HEK293 (cell line): Measurements from ENCODE around the gene CDR2L.

Experiments used
- GLIS1 ChIP-seq: fragments of 450-650 bp; formaldehyde crosslinking; IDR thresholded peaks from 2 replicates; pipeline ENCODE4 v1.5.1; 2016; ENCODE audit warnings: missing biosample characterization, missing genetic modification characterization
- GLIS2 ChIP-seq: fragments of 450-650 bp; formaldehyde crosslinking; IDR thresholded peaks from 2 replicates; pipeline ENCODE4 v1.5.1; 2016; ENCODE audit warnings: missing biosample characterization, missing genetic modification characterization
- KLF17 ChIP-seq: fragments of 450-650 bp; formaldehyde crosslinking; IDR thresholded peaks from 2 replicates; pipeline ENCODE4 v1.5.1; 2016; ENCODE audit warnings: missing biosample characterization, missing genetic modification characterization
- OSR2 ChIP-seq: fragments of 450-650 bp; formaldehyde crosslinking; IDR thresholded peaks from 2 replicates; pipeline ENCODE4 v1.5.1; 2016; ENCODE audit warnings: missing biosample characterization, missing genetic modification characterization
- PATZ1 ChIP-seq: fragments of 450-650 bp; formaldehyde crosslinking; IDR thresholded peaks from 2 replicates; pipeline ENCODE4 v1.5.1; 2016; ENCODE audit warnings: missing biosample characterization, missing genetic modification characterization
- REPIN1 ChIP-seq: fragments of 450-650 bp; formaldehyde crosslinking; IDR thresholded peaks from 2 replicates; pipeline ENCODE4 v1.5.1; 2017; ENCODE audit warnings: missing biosample characterization, missing genetic modification characterization, low read depth
- SETDB1 ChIP-seq: IDR thresholded peaks from one replicate; pipeline ENCODE4 v1.6.1; 2017; ENCODE audit warnings: mild to moderate bottlenecking, low read length, moderate library complexity, mixed read lengths; ENCODE audit not compliant: insufficient read length
- ZBTB17 ChIP-seq: fragments of 450-650 bp; formaldehyde crosslinking; IDR thresholded peaks from 2 replicates; pipeline ENCODE4 v1.5.1; 2016; ENCODE audit warnings: missing biosample characterization, missing genetic modification characterization
- ZEB2 ChIP-seq: fragments of 450-650 bp; formaldehyde crosslinking; IDR thresholded peaks from 2 replicates; pipeline ENCODE4 v1.5.1; 2016; ENCODE audit warnings: missing biosample characterization, missing genetic modification characterization
- ZFHX2 ChIP-seq: fragments of 450-650 bp; formaldehyde crosslinking; conservative IDR thresholded peaks from 2 replicates; pipeline ENCODE4 v1.5.1; 2016; ENCODE audit warnings: missing biosample characterization, missing genetic modification characterization
- ZFP3 ChIP-seq: fragments of 450-650 bp; formaldehyde crosslinking; IDR thresholded peaks from 2 replicates; pipeline ENCODE4 v1.5.1; 2016; ENCODE audit warnings: low read depth, missing biosample characterization, missing genetic modification characterization
- ZNF121 ChIP-seq: fragments of 450-650 bp; formaldehyde crosslinking; IDR thresholded peaks from 2 replicates; pipeline ENCODE4 v1.5.1; 2016; ENCODE audit warnings: missing biosample characterization, missing genetic modification characterization
- ZNF133 ChIP-seq: fragments of 450-650 bp; formaldehyde crosslinking; IDR thresholded peaks from 2 replicates; pipeline ENCODE4 v1.5.1; 2016; ENCODE audit warnings: missing biosample characterization, missing genetic modification characterization
- ZNF175 ChIP-seq: fragments of 450-650 bp; formaldehyde crosslinking; IDR thresholded peaks from 2 replicates; pipeline ENCODE4 v1.5.1; 2016; ENCODE audit warnings: missing biosample characterization, missing genetic modification characterization
- ZNF19 ChIP-seq: fragments of 450-650 bp; formaldehyde crosslinking; IDR thresholded peaks from 2 replicates; pipeline ENCODE4; 2016; ENCODE audit warnings: missing biosample characterization, missing genetic modification characterization, low read depth
- ZNF24 ChIP-seq: fragments of 450-650 bp; formaldehyde crosslinking; IDR thresholded peaks from 2 replicates; pipeline ENCODE4 v1.5.1; 2016; ENCODE audit warnings: missing biosample characterization, missing genetic modification characterization
- ZNF366 ChIP-seq: fragments of 450-650 bp; formaldehyde crosslinking; conservative IDR thresholded peaks from 2 replicates; pipeline ENCODE4 v1.5.1; 2016; ENCODE audit warnings: missing biosample characterization, missing genetic modification characterization
- ZNF37A ChIP-seq: fragments of 450-650 bp; IDR thresholded peaks from 2 replicates; pipeline ENCODE4 v1.5.1; 2018; ENCODE audit warnings: missing biosample characterization, missing genetic modification characterization
- ZNF529 ChIP-seq: fragments of 450-650 bp; formaldehyde crosslinking; IDR thresholded peaks from 2 replicates; pipeline ENCODE4 v1.5.1; 2017; ENCODE audit warnings: missing genetic modification characterization, missing biosample characterization; ENCODE audit not compliant: insufficient replicate concordance
- ZNF544 ChIP-seq: fragments of 450-650 bp; formaldehyde crosslinking; IDR thresholded peaks from 2 replicates; pipeline ENCODE4 v1.5.0; 2017; ENCODE audit warnings: missing biosample characterization, missing genetic modification characterization
- ZNF585B ChIP-seq: fragments of 450-650 bp; formaldehyde crosslinking; IDR thresholded peaks from 2 replicates; pipeline ENCODE4 v1.5.1; 2016; ENCODE audit warnings: missing biosample characterization, missing genetic modification characterization
- ZNF600 ChIP-seq: fragments of 450-650 bp; formaldehyde crosslinking; IDR thresholded peaks from 2 replicates; pipeline ENCODE4 v1.5.1; 2016; ENCODE audit warnings: missing biosample characterization, missing genetic modification characterization
- ZNF677 ChIP-seq: fragments of 450-650 bp; IDR thresholded peaks from 2 replicates; pipeline ENCODE4 v1.5.0; 2018; ENCODE audit warnings: missing biosample characterization, mild to moderate bottlenecking, missing genetic modification characterization, moderate library complexity
- ZNF701 ChIP-seq: fragments of 450-650 bp; formaldehyde crosslinking; IDR thresholded peaks from 2 replicates; pipeline ENCODE4 v1.5.1; 2016; ENCODE audit warnings: missing biosample characterization, missing genetic modification characterization
- ZNF76 ChIP-seq: fragments of 450-650 bp; formaldehyde crosslinking; IDR thresholded peaks from 2 replicates; pipeline ENCODE4; 2016; ENCODE audit warnings: low read depth, missing biosample characterization, missing genetic modification characterization, borderline replicate concordance
- TF ChIP-seq, protein P1 (sequence below): fragments of 450-650 bp; formaldehyde crosslinking; IDR thresholded peaks from 2 replicates; pipeline ENCODE4 v1.5.1; 2016; ENCODE audit warnings: missing biosample characterization, missing genetic modification characterization
- TF ChIP-seq, protein P2 (sequence below): fragments of 450-650 bp; formaldehyde crosslinking; conservative IDR thresholded peaks from 2 replicates; pipeline ENCODE4 v1.5.1; 2016; ENCODE audit warnings: low read depth, missing biosample characterization, missing genetic modification characterization

CDR2L gene

GRCh38 chr17:74960570-74961342 is 26.7 kb upstream of the CDR2L start (continued):
- TF ChIP-seq ZNF19 (tag by site-specific recombination) (no peak), ZNF529 (tag by site-specific recombination) (no peak), ZNF175 (tag by site-specific recombination) (no peak), GLIS1 (tag by site-specific recombination) (peak; percentile 55), ZFP3 (tag by site-specific recombination) (no peak), SETDB1 (no peak), ZNF121 (no peak), ZNF24 (no peak), ZNF76 (tag by site-specific recombination) (no peak), OSR2 (tag by site-specific recombination) (no peak), ZNF585B (no peak), ZNF133 (tag by site-specific recombination) (no peak), ZNF544 (tag by site-specific recombination) (no peak), ZBTB17 (tag by site-specific recombination) (0 out of 2 replicates have a peak, but pooled peaks have one; percentile 16), ZNF37A (tag by site-specific recombination) (no peak), ZNF366 (tag by site-specific recombination) (no peak), ZEB2 (peak; percentile 27; the same call in 1 of the 2 replicates), GLIS2 (peak; percentile 28; the same call in 1 of the 2 replicates), ZNF701 (tag by site-specific recombination) (no peak), ZNF600 (tag by site-specific recombination) (peak; percentile 67), ZNF677 (tag by site-specific recombination) (no peak), PATZ1 (peak; percentile 55), ZFHX2 (no peak), KLF17 (tag by site-specific recombination) (peak; percentile 26; the same call in 1 of the 2 replicates), REPIN1 (tag by site-specific recombination) (no peak)
- TF ChIP-seq, protein P1, sequence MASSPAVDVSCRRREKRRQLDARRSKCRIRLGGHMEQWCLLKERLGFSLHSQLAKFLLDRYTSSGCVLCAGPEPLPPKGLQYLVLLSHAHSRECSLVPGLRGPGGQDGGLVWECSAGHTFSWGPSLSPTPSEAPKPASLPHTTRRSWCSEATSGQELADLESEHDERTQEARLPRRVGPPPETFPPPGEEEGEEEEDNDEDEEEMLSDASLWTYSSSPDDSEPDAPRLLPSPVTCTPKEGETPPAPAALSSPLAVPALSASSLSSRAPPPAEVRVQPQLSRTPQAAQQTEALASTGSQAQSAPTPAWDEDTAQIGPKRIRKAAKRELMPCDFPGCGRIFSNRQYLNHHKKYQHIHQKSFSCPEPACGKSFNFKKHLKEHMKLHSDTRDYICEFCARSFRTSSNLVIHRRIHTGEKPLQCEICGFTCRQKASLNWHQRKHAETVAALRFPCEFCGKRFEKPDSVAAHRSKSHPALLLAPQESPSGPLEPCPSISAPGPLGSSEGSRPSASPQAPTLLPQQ (tag by site-specific recombination): no peak
- TF ChIP-seq, protein P2, sequence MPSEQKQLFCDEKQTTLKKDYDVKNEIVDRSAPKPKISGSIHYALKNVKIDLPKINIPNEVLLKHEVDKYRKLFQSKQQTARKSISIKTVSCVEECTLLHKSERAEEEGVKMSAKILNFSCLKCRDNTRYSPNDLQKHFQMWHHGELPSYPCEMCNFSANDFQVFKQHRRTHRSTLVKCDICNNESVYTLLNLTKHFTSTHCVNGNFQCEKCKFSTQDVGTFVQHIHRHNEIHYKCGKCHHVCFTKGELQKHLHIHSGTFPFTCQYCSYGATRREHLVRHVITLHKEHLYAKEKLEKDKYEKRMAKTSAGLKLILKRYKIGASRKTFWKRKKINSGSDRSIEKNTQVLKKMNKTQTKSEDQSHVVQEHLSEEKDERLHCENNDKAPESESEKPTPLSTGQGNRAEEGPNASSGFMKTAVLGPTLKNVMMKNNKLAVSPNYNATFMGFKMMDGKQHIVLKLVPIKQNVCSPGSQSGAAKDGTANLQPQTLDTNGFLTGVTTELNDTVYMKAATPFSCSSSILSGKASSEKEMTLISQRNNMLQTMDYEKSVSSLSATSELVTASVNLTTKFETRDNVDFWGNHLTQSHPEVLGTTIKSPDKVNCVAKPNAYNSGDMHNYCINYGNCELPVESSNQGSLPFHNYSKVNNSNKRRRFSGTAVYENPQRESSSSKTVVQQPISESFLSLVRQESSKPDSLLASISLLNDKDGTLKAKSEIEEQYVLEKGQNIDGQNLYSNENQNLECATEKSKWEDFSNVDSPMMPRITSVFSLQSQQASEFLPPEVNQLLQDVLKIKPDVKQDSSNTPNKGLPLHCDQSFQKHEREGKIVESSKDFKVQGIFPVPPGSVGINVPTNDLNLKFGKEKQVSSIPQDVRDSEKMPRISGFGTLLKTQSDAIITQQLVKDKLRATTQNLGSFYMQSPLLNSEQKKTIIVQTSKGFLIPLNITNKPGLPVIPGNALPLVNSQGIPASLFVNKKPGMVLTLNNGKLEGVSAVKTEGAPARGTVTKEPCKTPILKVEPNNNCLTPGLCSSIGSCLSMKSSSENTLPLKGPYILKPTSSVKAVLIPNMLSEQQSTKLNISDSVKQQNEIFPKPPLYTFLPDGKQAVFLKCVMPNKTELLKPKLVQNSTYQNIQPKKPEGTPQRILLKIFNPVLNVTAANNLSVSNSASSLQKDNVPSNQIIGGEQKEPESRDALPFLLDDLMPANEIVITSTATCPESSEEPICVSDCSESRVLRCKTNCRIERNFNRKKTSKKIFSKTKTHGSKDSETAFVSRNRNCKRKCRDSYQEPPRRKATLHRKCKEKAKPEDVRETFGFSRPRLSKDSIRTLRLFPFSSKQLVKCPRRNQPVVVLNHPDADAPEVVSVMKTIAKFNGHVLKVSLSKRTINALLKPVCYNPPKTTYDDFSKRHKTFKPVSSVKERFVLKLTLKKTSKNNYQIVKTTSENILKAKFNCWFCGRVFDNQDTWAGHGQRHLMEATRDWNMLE (tag by site-specific recombination): no peak
